B cell (primary cell): Measurements from ENCODE around the gene PTPN4. TPM values are rescaled to one million over a fixed set of nuclear protein-coding genes. Genes with fewer than 3 reads are reported as not detected.

Source experiments
- ATAC-seq: fragments of 200-7000 bp; cut with Tn5 transposase; one replicate; pipeline ENCODE4 v1.10.0; 2021; ENCODE audit warnings: low read depth, mild to moderate bottlenecking, moderate number of reproducible peaks, moderate library complexity
- CTCF ChIA-PET: fragments of 350-600 bp; sonication (Branson Sonifier 250); formaldehyde crosslinking; loops from one replicate; lab custom pipeline; 2021; ENCODE audit warnings: antibody characterized with exemption, inconsistent platforms; lab: Charles Lee
- POLR2A ChIA-PET: fragments of 350-600 bp; sonication (Branson Sonifier 250); formaldehyde crosslinking; loops from one replicate; lab custom pipeline; 2021; ENCODE audit warnings: antibody characterized with exemption; lab: Charles Lee
- DNase-seq: peaks from one replicate; pipeline ENCODE4 v3.0.0; 2013
- H2AFZ ChIP-seq: 2 replicates; pipeline ENCODE4 v1.6.1; 2012; ENCODE audit warnings: mild to moderate bottlenecking, low read depth, low read length; ENCODE audit not compliant: insufficient read depth, poor library complexity, severe bottlenecking
- H3K27ac ChIP-seq, 2 donors: 1 replicate in 1 of 2; 2 replicates in 1 of 2; pipeline ENCODE4 v1.5.1; 2012 to 2013; ENCODE audit warnings: low read length in 2 of 2, mild to moderate bottlenecking in 2 of 2, moderate library complexity in 1 of 2
- H3K27me3 ChIP-seq, 4 experiments: fragments of 200-600 bp in 1 of 4; sonication (generic) in 1 of 4; replicated peaks in 1 of 4; 1 replicate in 2 of 4; 2 replicates in 2 of 4; pipeline versions ENCODE4 v1.6.1 to v1.7.0; 2013 to 2016; ENCODE audit warnings: low read length in 3 of 4, mild to moderate bottlenecking in 2 of 4, mixed read lengths in 1 of 4, moderate library complexity in 1 of 4; ENCODE audit not compliant: insufficient read depth in 4 of 4, control insufficient read depth in 3 of 4; ENCODE audit errors: control extremely low read depth in 1 of 4
- H3K36me3 ChIP-seq, 2 experiments: replicated peaks in 1 of 2; 1 replicate in 1 of 2; 2 replicates in 1 of 2; pipeline versions ENCODE4 v1.6.1 to v1.7.1; 2013; ENCODE audit warnings: low read length in 1 of 2; ENCODE audit not compliant: insufficient read depth in 2 of 2, control insufficient read depth in 1 of 2; ENCODE audit errors: control extremely low read depth in 1 of 2, extremely low read depth in 1 of 2
- H3K4me1 ChIP-seq, 2 donors: fragments of 200-600 bp in 1 of 2; sonication (generic) in 1 of 2; 1 replicate in 1 of 2; 2 replicates in 1 of 2; pipeline versions ENCODE4 v1.5.1 to v1.6.1; 2013 to 2017; ENCODE audit warnings: low read length in 2 of 2; ENCODE audit not compliant: control insufficient read depth in 2 of 2, insufficient read depth in 2 of 2
- H3K4me2 ChIP-seq: replicated peaks from 2 replicates; pipeline ENCODE3; 2012; ENCODE audit warnings: mild to moderate bottlenecking, low read depth, low read length; ENCODE audit not compliant: poor library complexity, severe bottlenecking
- H3K4me3 ChIP-seq, 5 experiments: fragments of 200-600 bp in 1 of 5; sonication (generic) in 1 of 5; 1 replicate in 3 of 5; 2 replicates in 2 of 5; pipeline versions ENCODE4 v1.5.1 to v1.7.0; 2011 to 2016; ENCODE audit warnings: low read length in 4 of 5, mild to moderate bottlenecking in 4 of 5, low read depth in 2 of 5, control low read depth in 1 of 5, moderate library complexity in 1 of 5; ENCODE audit not compliant: insufficient read depth in 1 of 5; ENCODE audit errors: control extremely low read depth in 1 of 5, extremely low read depth in 1 of 5
- H3K79me2 ChIP-seq: fragments of 200-600 bp; sonication (generic); one replicate; pipeline ENCODE4 v1.6.0; 2016; ENCODE audit warnings: low read length; ENCODE audit not compliant: control insufficient read depth, insufficient read depth
- H3K9ac ChIP-seq: fragments of 200-600 bp; sonication (generic); 2 replicates; pipeline ENCODE4 v1.6.1; 2017; ENCODE audit warnings: mild to moderate bottlenecking, low read length, moderate library complexity
- H3K9me3 ChIP-seq, 3 donors: one replicate each; pipeline versions ENCODE4 v1.6.1 to v1.7.1; 2013; ENCODE audit warnings: low read length in 2 of 3; ENCODE audit not compliant: control insufficient read depth in 2 of 3, insufficient read depth in 1 of 3; ENCODE audit errors: control extremely low read depth in 1 of 3
- H4K20me1 ChIP-seq: 2 replicates; pipeline ENCODE4 v1.6.0; 2012; ENCODE audit warnings: mild to moderate bottlenecking, low read length; ENCODE audit not compliant: insufficient read depth, control insufficient read depth, poor library complexity, severe bottlenecking
- H3K27ac Mint-ChIP-seq: one replicate; pipeline ENCODE4 v1.8.0; 2021; ENCODE audit warnings: mixed read lengths
- H3K27me3 Mint-ChIP-seq: one replicate; pipeline ENCODE4 v1.8.0; 2021; ENCODE audit warnings: mixed read lengths
- H3K4me1 Mint-ChIP-seq: one replicate; pipeline ENCODE4 v1.8.0; 2021; ENCODE audit warnings: mixed read lengths
- H3K4me3 Mint-ChIP-seq: one replicate; pipeline ENCODE4 v1.8.0; 2021; ENCODE audit warnings: mixed read lengths
- H3K9me3 Mint-ChIP-seq: one replicate; pipeline ENCODE4 v1.8.0; 2022; ENCODE audit warnings: mixed read lengths; ENCODE audit not compliant: insufficient read depth
- EZH2 ChIP-seq: IDR thresholded peaks from 2 replicates; pipeline ENCODE4 v1.6.1; 2012; ENCODE audit warnings: borderline replicate concordance, low read depth, mild to moderate bottlenecking, moderate library complexity, low read length; ENCODE audit not compliant: insufficient read depth, poor library complexity, severe bottlenecking
- WGBS: methylation state at CpG from one replicate; pipeline ENCODE4 v1.1.5; 2013; ENCODE audit warnings: missing lambda C conversion rate; ENCODE audit not compliant: insufficient coverage; 5-methylcytosine and 5-hydroxymethylcytosine counted together
- intact Hi-C: fragments of 100-400 bp; cut with micrococcal nuclease; formaldehyde crosslinking; loops from one replicate; pipeline ENCODE4 v1.10.0; 2022
- polyA plus RNA-seq: library from polyadenylated mRNA; depleted of rRNA; stranded (reverse); fragments of >200 nt; gene quantifications from 2 replicates; pipeline ENCODE4 v1.2.3, GENCODE V29; 2012
- total RNA-seq, 2 donors: library from RNA; stranded (reverse); fragments of 120-200 nt in 1 of 2; gene quantifications; 1 replicate in 1 of 2; 2 replicates in 1 of 2; pipeline versions ENCODE4 v1.2.3 to v1.2.4, GENCODE V29; 2013 to 2022
- TF ChIP-seq, protein P1 (sequence below): fragments of 200-600 bp; IDR thresholded peaks from one replicate; pipeline ENCODE4 v1.8.0; 2022; ENCODE audit warnings: antibody characterized with exemption, mild to moderate bottlenecking

Gene PTPN4
- total and polyA plus RNA-seq, 2 donors (not counting 1 experiment from before 2014, with no cell fraction given): 12.6 to 54.8 TPM

DNA sequence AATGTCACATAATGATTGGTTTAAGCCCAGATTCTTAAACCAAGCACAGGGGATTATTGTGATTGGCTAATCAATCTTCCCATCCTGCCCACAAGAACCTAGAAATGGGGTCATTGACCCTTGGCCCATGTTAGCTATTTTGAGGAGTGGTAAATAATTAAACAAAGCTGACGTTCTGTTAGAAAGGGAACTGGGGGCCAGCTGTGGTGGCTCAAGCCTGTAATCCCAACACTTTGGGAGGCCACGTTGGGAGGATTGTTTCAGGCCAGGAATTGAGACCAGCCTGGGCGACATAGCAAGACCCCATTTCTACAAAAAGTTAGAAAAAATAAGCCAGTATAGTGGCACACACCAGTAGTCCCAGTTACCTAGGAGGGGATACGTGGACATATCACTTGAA is 37.8 kb upstream of the PTPN4 start:
- intact Hi-C loops: no loop called here
- Histone ChIP-seq H3K79me2 (no peaks in the 10 kb centered on the region), H4K20me1 (no peaks in the 10 kb centered on the region), H2AFZ (no peak overlapping the region), H3K9me3 (no peaks in the 10 kb centered on the region), H3K27ac (no peak overlapping the region), H3K9ac (no peak overlapping the region), H3K27me3 (peaks cover 0 to 3% (median 1%) of the 10 kb centered on the region in 4 experiments), H3K4me3 (no peak overlapping the region), H3K4me2 (no peak overlapping the region), H3K4me1 (no peaks in the 10 kb centered on the region), H3K36me3 (no peaks in the 10 kb centered on the region)
- POLR2A ChIA-PET: no interaction called here
- ATAC-seq: no peak
- no peaks in the 10 kb centered on the region for H3K4me1 Mint-ChIP-seq
- H3K27ac Mint-ChIP-seq: no peak overlapping the region
- no peak for DNase-seq
- no peaks in the 10 kb centered on the region for H3K9me3 Mint-ChIP-seq
- CTCF ChIA-PET: no interaction called here
- peaks cover 4% of the 10 kb centered on the region for H3K27me3 Mint-ChIP-seq
- TF ChIP-seq EZH2: no peak
- TF ChIP-seq, protein P1, sequence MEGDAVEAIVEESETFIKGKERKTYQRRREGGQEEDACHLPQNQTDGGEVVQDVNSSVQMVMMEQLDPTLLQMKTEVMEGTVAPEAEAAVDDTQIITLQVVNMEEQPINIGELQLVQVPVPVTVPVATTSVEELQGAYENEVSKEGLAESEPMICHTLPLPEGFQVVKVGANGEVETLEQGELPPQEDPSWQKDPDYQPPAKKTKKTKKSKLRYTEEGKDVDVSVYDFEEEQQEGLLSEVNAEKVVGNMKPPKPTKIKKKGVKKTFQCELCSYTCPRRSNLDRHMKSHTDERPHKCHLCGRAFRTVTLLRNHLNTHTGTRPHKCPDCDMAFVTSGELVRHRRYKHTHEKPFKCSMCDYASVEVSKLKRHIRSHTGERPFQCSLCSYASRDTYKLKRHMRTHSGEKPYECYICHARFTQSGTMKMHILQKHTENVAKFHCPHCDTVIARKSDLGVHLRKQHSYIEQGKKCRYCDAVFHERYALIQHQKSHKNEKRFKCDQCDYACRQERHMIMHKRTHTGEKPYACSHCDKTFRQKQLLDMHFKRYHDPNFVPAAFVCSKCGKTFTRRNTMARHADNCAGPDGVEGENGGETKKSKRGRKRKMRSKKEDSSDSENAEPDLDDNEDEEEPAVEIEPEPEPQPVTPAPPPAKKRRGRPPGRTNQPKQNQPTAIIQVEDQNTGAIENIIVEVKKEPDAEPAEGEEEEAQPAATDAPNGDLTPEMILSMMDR: no peak
- 94% methylated on average over 3 of the region's 4 CpGs for WGBS
- H3K4me3 Mint-ChIP-seq: no peak overlapping the region

DNA sequence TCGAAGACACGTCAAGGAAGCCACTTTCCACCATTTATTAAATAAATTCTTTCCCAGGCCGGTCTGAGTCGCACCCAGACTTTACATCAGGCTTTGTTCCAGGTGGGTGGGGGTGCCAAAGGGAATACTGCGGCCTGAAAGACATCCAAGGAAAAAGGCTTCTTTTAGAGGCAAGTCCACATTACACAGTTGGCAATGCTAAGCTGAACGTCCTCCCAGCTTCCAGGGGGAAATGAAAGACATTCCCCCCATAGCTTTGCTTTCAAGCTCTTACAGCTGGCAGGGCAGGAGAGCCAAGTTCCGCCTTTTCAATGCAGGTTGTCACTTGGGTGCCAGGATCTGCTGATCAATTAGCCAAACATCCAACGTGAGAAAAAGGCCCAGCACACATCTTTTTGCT is 36.5 kb upstream of the PTPN4 start:
- Mint-ChIP-seq H3K9me3 (no peaks in the 10 kb centered on the region), H3K27me3 (peaks cover 3% of the 10 kb centered on the region), H3K27ac (no peak overlapping the region), H3K4me1 (no peaks in the 10 kb centered on the region), H3K4me3 (no peak overlapping the region)
- H3K4me2 ChIP-seq: no peak overlapping the region
- H3K4me3 ChIP-seq: no peak overlapping the region
- peaks cover 0 to 3% (median 1%) of the 10 kb centered on the region in 4 experiments for H3K27me3 ChIP-seq
- no peaks in the 10 kb centered on the region for H4K20me1 ChIP-seq
- no peak overlapping the region for H3K9ac ChIP-seq
- no peaks in the 10 kb centered on the region for H3K36me3 ChIP-seq
- H3K9me3 ChIP-seq: no peaks in the 10 kb centered on the region
- ATAC-seq: no peak
- intact Hi-C loops: no loop called here
- no peak for TF ChIP-seq EZH2
- TF ChIP-seq, protein P1: no peak
- WGBS: 77% methylated on average over 4 of the region's 8 CpGs
- ChIA-PET POLR2A (no interaction called here), CTCF (no interaction called here)
- DNase-seq: no peak
- no peak overlapping the region for H3K27ac ChIP-seq
- H3K4me1 ChIP-seq: no peaks in the 10 kb centered on the region
- no peaks in the 10 kb centered on the region for H3K79me2 ChIP-seq
- H2AFZ ChIP-seq: no peak overlapping the region
